Hematopoietic multipotent progenitor cell treated with erythropoietin and hydrocortisone succinate and interleukin-3 and kit ligand, for 8 days (in vitro differentiated cells): Measurements from ENCODE around the gene RALBP1.
A peak's percentile ranks its signal among the peaks of the same experiment; 100 is the strongest.
"Not testable (repeated sequence)": the region's sequence is repeated elsewhere in the genome, so short reads cannot be mapped to it uniquely, and the experiment has no call there.

Experiments
- DNase-seq: peaks from one replicate; pipeline ENCODE4 v3.0.0-alpha.2; 2015

The RALBP1 gene

GRCh38 chr18:9455718-9456511 lies 19.4 kb upstream of the RALBP1 start:
- no peak for DNase-seq

GRCh38 chr18:9466127-9466526 lies 9.2 kb upstream of the RALBP1 start:
- no peak for DNase-seq

GRCh38 chr18:9466846-9467245 lies 8.5 kb upstream of the RALBP1 start:
- no peak for DNase-seq

GRCh38 chr18:9468998-9469397 lies 6.3 kb upstream of the RALBP1 start:
- no peak for DNase-seq

GRCh38 chr18:9469685-9470084 lies 5.6 kb upstream of the RALBP1 start:
- DNase-seq, result no peak

DNA sequence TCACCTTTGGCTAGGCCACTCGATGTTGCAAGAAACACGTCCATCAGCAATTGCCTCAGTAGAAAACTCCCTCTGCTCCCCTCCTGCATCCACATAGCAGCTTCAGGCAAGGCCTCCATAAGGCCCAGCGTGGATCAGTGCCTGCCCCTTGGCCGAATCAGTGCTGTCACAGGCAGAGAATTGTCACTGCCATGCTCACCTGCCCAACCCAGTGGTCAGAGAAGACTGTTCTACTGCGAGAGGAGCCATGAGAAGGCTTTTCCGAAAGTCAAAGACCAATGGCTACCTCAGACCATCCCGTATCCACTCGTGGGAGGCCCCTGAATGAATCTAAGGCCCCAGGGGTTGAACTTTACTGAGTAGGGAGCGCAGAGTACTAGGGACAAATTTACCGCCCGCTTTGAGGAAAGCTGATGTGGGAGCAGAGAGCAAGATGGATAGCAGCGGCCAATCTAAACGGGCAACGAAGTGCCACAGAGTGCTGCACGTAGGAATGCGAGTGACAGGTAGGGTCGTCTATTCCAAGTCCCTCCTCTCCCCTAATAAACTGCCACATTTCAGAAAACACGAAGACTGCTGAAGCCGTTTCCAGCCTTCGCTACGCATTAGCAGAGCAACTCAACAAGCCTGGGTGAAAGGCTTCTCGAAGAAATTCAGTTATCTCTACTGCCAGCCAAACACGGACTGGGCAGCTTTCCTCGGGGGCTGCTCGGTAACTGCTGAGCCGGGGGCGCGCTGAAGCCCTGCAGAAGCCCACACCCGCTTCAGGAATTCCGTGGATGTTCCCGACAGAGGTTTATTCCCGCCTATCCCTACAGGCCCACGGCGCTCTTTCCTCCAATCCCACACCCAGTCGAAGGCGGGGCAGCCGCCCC lies 968 bp upstream of the RALBP1 start:
- DNase-seq, result no peak

GRCh38 chr18:9475643-9476591 lies 604 bp downstream of the RALBP1 start:
- peak; percentile 71 for DNase-seq

DNA sequence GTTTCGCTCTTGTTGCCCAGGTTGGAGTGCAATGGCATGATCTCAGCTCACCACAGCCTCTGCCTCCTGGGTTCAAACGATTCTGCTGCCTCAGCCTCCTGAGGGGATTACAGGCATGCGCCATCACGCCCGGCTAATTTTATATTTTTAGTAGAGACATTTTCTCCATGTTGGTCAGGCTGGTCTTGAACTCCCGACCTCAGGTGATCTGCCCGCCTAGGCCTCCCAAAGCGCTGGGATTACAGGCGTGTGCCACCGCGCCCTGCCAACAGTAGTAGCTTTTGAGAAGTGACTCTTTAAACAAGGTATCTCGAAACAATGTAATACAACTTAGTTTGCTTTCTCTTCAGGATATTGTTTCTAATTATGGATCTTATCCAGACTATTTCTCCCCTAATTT lies 1.6 kb downstream of the RALBP1 start:
- DNase-seq, result not testable (repeated sequence)

DNA sequence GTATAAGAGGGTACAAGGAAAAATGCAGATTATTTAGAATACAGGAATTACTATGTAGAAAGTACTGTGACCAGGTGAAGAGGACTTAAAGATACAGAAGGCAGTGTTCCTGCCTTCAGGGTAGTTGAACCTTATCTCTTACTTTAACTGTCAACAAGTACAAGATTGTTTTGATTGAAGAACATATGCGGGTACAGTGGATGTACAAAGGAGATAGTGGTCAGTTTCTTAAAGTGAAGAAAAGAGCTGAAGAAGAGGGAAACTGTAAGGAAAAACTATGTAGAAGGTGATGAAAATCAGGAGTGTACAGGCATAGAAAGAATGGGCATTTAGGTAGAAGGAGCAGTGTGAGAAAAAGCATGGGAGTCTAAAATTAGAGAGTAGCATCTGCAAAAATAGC lies 2.2 kb downstream of the RALBP1 start:
- DNase-seq, result peak; percentile 64

- no peak for DNase-seq
Measured at GRCh38 chr18:9478545-9478944, 3.2 kb downstream of the RALBP1 start.

DNA sequence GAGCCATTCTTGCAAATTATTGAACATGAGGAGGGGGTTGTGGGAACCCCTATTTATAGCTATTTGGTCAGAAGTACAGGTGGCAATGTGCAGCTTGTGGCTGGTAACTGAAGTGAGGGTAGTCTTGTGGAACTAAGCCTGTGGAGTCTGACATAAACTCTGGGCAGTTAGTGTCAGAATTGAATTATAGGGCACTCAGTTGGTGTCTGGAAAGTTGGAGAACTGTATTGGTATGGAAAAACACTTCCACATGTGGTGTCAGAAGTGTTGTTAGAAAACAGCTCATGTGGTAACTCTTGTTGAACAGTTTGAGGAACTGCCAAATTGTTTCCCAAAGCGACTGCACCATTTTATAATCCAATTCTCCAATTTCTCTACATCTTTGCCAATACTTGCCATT lies 7.5 kb downstream of the RALBP1 start:
- DNase-seq, result no peak

DNA sequence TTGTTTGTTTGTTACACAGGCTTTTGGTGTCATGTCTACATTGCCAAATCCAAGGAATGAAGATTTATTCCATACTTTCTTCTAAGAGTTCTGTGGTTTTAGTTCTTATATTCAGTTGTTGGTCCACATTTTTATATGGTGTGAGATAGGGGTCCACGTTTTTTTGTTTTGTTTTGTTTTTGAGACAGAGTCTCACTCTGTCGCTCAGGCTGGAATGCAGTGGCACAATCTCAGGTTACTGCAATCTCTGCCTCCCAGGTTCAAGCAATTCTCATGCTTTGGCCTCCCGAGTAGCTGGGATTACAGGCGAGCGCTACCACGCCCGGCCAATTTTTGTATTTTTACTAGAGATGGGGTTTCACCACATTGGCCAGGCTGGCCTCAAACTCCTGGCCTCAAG lies 8.2 kb downstream of the RALBP1 start:
- DNase-seq, result no peak

DNA sequence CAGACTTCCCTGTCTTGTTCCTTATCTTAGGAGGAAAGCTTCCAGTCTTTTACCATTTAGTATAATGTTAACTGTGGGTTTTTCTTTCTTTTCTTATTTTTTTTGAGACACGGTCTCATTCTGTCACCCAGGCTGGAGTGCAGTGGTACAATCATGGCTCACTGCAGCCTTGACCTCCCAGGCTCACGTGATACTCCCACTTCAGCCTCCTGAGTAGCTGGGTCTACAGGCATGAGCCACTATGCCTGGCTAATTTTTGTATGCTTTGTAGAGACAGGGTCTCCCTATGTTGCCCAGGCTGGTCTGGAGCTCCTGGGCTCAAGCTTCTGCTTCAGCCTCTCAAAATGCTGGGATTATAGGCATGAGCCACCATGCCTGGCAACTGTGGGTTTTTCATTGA lies 9.5 kb downstream of the RALBP1 start:
- DNase-seq, result not testable (repeated sequence)

DNA sequence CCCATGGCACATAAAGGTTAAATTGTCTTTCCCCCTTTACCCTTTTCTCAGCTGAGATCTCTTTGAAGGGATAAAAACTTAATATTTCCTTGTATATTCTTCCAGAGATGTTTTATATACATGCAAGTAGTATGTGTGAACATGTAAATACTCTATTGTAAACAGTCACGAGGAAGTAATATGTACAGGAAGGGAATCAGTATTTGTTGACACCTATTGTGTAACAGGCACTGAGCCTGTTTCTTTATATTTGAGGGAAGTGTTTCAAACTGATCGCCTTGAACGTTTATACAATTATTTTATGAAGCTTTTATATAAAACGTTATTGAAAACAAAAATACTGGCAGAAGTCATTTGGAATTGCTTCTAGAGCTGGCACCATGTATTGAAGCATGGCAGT lies 13.2 kb downstream of the RALBP1 start:
- DNase-seq, result no peak

DNA sequence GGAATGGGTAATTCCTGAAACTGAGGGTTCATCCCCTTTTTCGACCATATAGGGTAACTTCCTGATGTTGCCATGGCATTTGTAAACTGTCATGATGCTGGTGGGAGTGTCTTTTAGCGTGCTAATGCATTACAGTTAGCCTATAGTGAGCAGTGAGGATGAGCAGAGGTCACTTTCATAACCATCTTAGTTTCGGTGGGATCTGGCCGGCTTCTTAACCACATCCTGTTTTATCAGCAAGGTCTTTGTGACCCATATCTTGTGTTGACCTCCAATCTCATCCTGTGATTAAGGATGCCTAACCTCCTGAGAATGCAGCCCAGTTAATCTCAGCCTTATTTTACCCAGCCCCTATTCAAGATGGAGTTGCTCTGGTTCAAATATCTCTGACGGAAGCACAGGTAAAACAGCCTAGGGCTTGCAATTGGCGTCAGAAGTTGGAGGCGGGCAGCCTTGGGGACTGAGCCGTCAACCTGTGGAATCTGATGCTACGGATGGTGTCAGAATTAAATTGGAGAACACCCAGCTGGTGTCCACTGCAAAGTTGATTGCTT lies 19.5 kb downstream of the RALBP1 start:
- DNase-seq, result no peak

- DNase-seq, result no peak
Measured at GRCh38 chr18:9495465-9495864, 20.2 kb downstream of the RALBP1 start.

- DNase-seq, result no peak
Measured at GRCh38 chr18:9495916-9496705, 20.8 kb downstream of the RALBP1 start.

DNA sequence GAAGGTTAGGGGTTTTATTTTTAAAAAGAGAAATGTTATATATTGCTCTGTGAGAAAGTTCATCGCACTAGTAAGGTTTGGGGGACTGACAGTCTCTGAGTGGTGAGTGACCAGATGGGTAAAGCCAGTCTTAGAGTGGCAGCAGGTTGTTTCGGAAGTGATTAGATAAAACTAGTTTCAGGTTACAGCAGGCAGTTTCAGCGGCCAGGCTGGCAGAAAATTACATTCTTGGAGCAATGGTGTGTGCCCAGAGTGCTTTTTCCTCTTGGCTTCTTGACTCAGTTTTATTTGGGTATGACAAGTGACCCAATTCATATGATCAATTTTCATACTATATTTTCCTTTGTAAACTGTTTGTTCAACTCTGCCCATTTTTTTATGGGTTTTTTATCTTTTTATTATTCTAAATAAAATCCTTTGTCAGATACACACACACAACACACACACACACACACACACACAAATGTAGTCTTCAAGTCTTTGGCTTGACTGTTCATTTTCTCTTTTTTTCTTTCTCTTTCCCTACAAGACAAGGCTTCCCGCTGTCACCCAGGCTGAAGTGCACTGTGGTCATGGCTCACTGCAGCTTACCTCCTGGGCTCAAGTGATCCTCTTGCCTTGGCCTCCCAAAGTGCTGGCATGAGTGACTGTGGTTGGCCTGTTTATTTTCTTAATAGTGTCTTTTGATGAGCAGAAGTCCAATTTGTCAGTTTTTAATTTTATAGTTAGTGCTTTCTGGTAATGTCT lies 30.9 kb downstream of the RALBP1 start:
- peak; percentile 54 for DNase-seq

GRCh38 chr18:9507565-9508088 lies 32.3 kb downstream of the RALBP1 start:
- peak; percentile 34 for DNase-seq

GRCh38 chr18:9508446-9509025 lies 33.2 kb downstream of the RALBP1 start:
- DNase-seq, result no peak
